NCI-H1694 (cell line): ENCODE data around the gene ZNF334.

ENCODE experiments used
- DNase-seq: peaks from one replicate; lab custom pipeline; 2025; lab: John Stamatoyannopoulos, UW

The ZNF334 gene

GRCh38 chr20:46485431-46485830, 27.9 kb downstream of the ZNF334 start:
- DNase-seq = no peak

GRCh38 chr20:46484954-46485353, 28.4 kb downstream of the ZNF334 start:
- no peak for DNase-seq

GRCh38 chr20:46483879-46484278, 29.5 kb downstream of the ZNF334 start:
- no peak for DNase-seq

- no peak for DNase-seq
These were observed 30.5 kb downstream of the ZNF334 start for GRCh38 chr20:46482864-46483263.

- DNase-seq = no peak
These were observed 35.7 kb downstream of the ZNF334 start for GRCh38 chr20:46477640-46478039.

- no peak for DNase-seq
These were observed 36.1 kb downstream of the ZNF334 start for GRCh38 chr20:46477225-46477624.

- no peak for DNase-seq
These were observed 44.9 kb downstream of the ZNF334 start for GRCh38 chr20:46468508-46468907.

- no peak for DNase-seq
These were observed 48.9 kb downstream of the ZNF334 start for GRCh38 chr20:46464451-46464850.

- no peak for DNase-seq
These were observed 49.5 kb downstream of the ZNF334 start for GRCh38 chr20:46463852-46464251.

- DNase-seq = no peak
These were observed 51.6 kb downstream of the ZNF334 start for GRCh38 chr20:46461808-46462207.

GRCh38 chr20:46458866-46459750, 54.3 kb downstream of the ZNF334 start:
- DNase-seq = no peak

- no peak for DNase-seq
These were observed 56.9 kb downstream of the ZNF334 start for GRCh38 chr20:46456255-46457028.

- no peak for DNase-seq
These were observed 57.6 kb downstream of the ZNF334 start for GRCh38 chr20:46455729-46456128.
